WTC11 (cell line): Measurements from ENCODE around the gene VPS18. TPM values are rescaled to one million over a fixed set of nuclear protein-coding genes. Genes with fewer than 3 reads are reported as not detected.

Experiments
- ATAC-seq: fragments of 200-7000 bp; cut with Tn5 transposase; 2 replicates; pipeline ENCODE4 v1.10.0; 2021; ENCODE audit warnings: mild to moderate bottlenecking, moderate library complexity
- CTCF ChIA-PET: fragments of 300-600 bp; sonication (Branson Sonifier 250); formaldehyde crosslinking; loops from one replicate; lab custom pipeline; 2021; ENCODE audit warnings: antibody characterized with exemption; lab: Charles Lee
- POLR2A ChIA-PET: fragments of 350-600 bp; sonication (Branson Sonifier 250); formaldehyde crosslinking; loops from one replicate; lab custom pipeline; 2021; ENCODE audit warnings: antibody characterized with exemption; lab: Charles Lee
- DNase-seq: peaks from one replicate; pipeline ENCODE4 v3.0.0; 2021; ENCODE audit warnings: low spot score
- H3K27ac Mint-ChIP-seq: 2 replicates; pipeline ENCODE4 v1.8.0; 2021; ENCODE audit warnings: mixed read lengths
- H3K27me3 Mint-ChIP-seq: 2 replicates; pipeline ENCODE4 v1.8.0; 2021; ENCODE audit warnings: low read depth, mild to moderate bottlenecking, moderate library complexity, mixed read lengths
- H3K36me3 Mint-ChIP-seq: 2 replicates; pipeline ENCODE4 v1.8.0; 2021; ENCODE audit warnings: mixed read lengths
- H3K4me1 Mint-ChIP-seq: 2 replicates; pipeline ENCODE4 v1.8.0; 2022; ENCODE audit warnings: mixed read lengths
- H3K4me3 Mint-ChIP-seq: 2 replicates; pipeline ENCODE4 v1.8.0; 2021; ENCODE audit warnings: mild to moderate bottlenecking, moderate library complexity, mixed read lengths
- H3K9me3 Mint-ChIP-seq: 2 replicates; pipeline ENCODE4 v1.8.0; 2021; ENCODE audit warnings: mixed read lengths
- CBFB ChIP-seq: sonication (generic); formaldehyde crosslinking; IDR thresholded peaks from 2 replicates; pipeline ENCODE4 v1.8.1; 2022; ENCODE audit warnings: mild to moderate bottlenecking, low read depth, missing genetic modification reagents
- CREM ChIP-seq: sonication (generic); formaldehyde crosslinking; IDR thresholded peaks from 2 replicates; pipeline ENCODE4 v1.8.1; 2022; ENCODE audit warnings: mild to moderate bottlenecking, missing genetic modification reagents, moderate library complexity
- GABPB1 ChIP-seq: sonication (generic); formaldehyde crosslinking; IDR thresholded peaks from 2 replicates; pipeline ENCODE4 v1.8.1; 2023; ENCODE audit warnings: mild to moderate bottlenecking, missing genetic modification reagents
- GRHL2 ChIP-seq: fragments of 250-450 bp; sonication (Bioruptor Pico); IDR thresholded peaks from 2 replicates; pipeline ENCODE4 v1.8.0; 2022; ENCODE audit warnings: mild to moderate bottlenecking, moderate library complexity; ENCODE audit not compliant: insufficient replicate concordance, severe bottlenecking
- JAZF1 ChIP-seq: fragments of 250-450 bp; sonication (Bioruptor Pico); IDR thresholded peaks from 2 replicates; pipeline ENCODE4 v1.9.0; 2021; ENCODE audit warnings: moderate library complexity, mild to moderate bottlenecking, inconsistent platforms
- JUN ChIP-seq: sonication (generic); formaldehyde crosslinking; IDR thresholded peaks from 2 replicates; pipeline ENCODE4 v1.8.0; 2023; ENCODE audit warnings: mild to moderate bottlenecking, missing genetic modification reagents
- MXD4 ChIP-seq: fragments of 250-450 bp; sonication (Bioruptor Pico); IDR thresholded peaks from 2 replicates; pipeline ENCODE4 v1.8.0; 2021; ENCODE audit warnings: mild to moderate bottlenecking, moderate library complexity, borderline replicate concordance
- MYBL2 ChIP-seq: sonication (generic); formaldehyde crosslinking; IDR thresholded peaks from 2 replicates; pipeline ENCODE4 v1.8.1; 2023; ENCODE audit warnings: mild to moderate bottlenecking, moderate library complexity, missing genetic modification reagents
- NFATC4 ChIP-seq: fragments of 250-450 bp; sonication (Bioruptor Pico); IDR thresholded peaks from 2 replicates; pipeline ENCODE4 v1.9.0; 2021; ENCODE audit warnings: mild to moderate bottlenecking
- RELA ChIP-seq: sonication (generic); formaldehyde crosslinking; IDR thresholded peaks from 2 replicates; pipeline ENCODE4 v1.8.1; 2022; ENCODE audit warnings: missing genetic modification reagents, mild to moderate bottlenecking, borderline replicate concordance
- TEAD1 ChIP-seq: sonication (generic); formaldehyde crosslinking; IDR thresholded peaks from 2 replicates; pipeline ENCODE4 v1.8.0; 2022; ENCODE audit warnings: mild to moderate bottlenecking, missing genetic modification reagents
- TP53 ChIP-seq: sonication (generic); formaldehyde crosslinking; IDR thresholded peaks from 2 replicates; pipeline ENCODE4 v1.8.1; 2023; ENCODE audit warnings: mild to moderate bottlenecking, missing genetic modification reagents
- ZNF263 ChIP-seq: sonication (generic); formaldehyde crosslinking; IDR thresholded peaks from 2 replicates; pipeline ENCODE4 v1.8.1; 2022; ENCODE audit warnings: low read depth, mild to moderate bottlenecking, moderate library complexity, missing genetic modification reagents
- ZNF396 ChIP-seq: fragments of 250-450 bp; sonication (Bioruptor Pico); IDR thresholded peaks from 2 replicates; pipeline ENCODE4 v1.8.0; 2021; ENCODE audit warnings: mild to moderate bottlenecking, moderate library complexity, borderline replicate concordance
- total RNA-seq: library from RNA; stranded (reverse); gene quantifications from 3 replicates; pipeline ENCODE4 v1.2.3, GENCODE V29; 2021
- TF ChIP-seq, protein P1 (sequence below): sonication (generic); formaldehyde crosslinking; IDR thresholded peaks from 2 replicates; pipeline ENCODE4 v1.8.1; 2023; ENCODE audit warnings: mild to moderate bottlenecking, missing genetic modification reagents, moderate library complexity
- TF ChIP-seq, protein P2 (sequence below): sonication (generic); formaldehyde crosslinking; IDR thresholded peaks from 2 replicates; pipeline ENCODE4 v1.8.1; 2023; ENCODE audit warnings: mild to moderate bottlenecking, missing genetic modification reagents, moderate library complexity
- TF ChIP-seq, protein P3 (sequence below): fragments of 250-450 bp; sonication (Bioruptor Pico); IDR thresholded peaks from 2 replicates; pipeline ENCODE4 v1.9.0; 2021; ENCODE audit warnings: moderate library complexity, mild to moderate bottlenecking, inconsistent platforms, borderline replicate concordance
- TF ChIP-seq, protein P4 (sequence below): sonication (generic); formaldehyde crosslinking; IDR thresholded peaks from 2 replicates; pipeline ENCODE4 v1.8.0; 2022; ENCODE audit warnings: mild to moderate bottlenecking, missing genetic modification reagents
- TF ChIP-seq, protein P5 (sequence below): sonication (generic); formaldehyde crosslinking; IDR thresholded peaks from 2 replicates; pipeline ENCODE4 v1.8.0; 2022; ENCODE audit warnings: mild to moderate bottlenecking, missing genetic modification reagents
- TF ChIP-seq, protein P6 (sequence below): fragments of 250-450 bp; sonication (Bioruptor Pico); IDR thresholded peaks from 2 replicates; pipeline ENCODE4 v2.1.2; 2022; ENCODE audit warnings: mild to moderate bottlenecking, moderate library complexity
- TF ChIP-seq, protein P7 (sequence below): sonication (generic); formaldehyde crosslinking; IDR thresholded peaks from 2 replicates; pipeline ENCODE4 v1.8.0; 2023; ENCODE audit warnings: missing genetic modification reagents, mild to moderate bottlenecking, borderline replicate concordance

The VPS18 gene
- total RNA-seq, 1 experiment from 2014 or later = 27.3 TPM

DNA sequence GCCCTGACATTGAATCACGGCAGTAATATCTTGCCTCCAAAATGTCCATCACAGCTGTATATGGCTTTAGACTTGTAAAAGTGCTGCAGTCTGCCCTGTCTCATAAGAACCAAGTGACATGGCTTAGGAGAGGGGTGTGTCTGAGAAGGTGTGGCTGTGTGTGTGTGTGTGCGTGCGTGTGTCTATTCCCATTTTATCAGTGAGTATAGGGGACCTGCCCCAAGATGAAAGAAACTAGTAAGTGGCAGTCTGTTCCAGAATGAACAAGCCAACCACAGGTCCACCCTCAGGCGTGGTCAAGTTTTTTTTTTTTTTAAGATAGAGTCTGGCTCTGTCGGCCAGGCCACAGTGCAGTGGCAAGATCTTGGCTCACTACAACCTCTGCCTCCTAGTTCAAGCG lies 14.6 kb upstream of the VPS18 start:
- Mint-ChIP-seq H3K27ac (no peak overlapping the region), H3K9me3 (no peaks in the 10 kb centered on the region), H3K36me3 (0 out of 2 replicates have a peak, but pooled peaks cover 3% of the 10 kb centered on the region), H3K4me3 (no peak overlapping the region), H3K27me3 (no peaks in the 10 kb centered on the region), H3K4me1 (peaks cover 7% of the 10 kb centered on the region)
- TF ChIP-seq JAZF1 (CRISPR knock-in tag) (no peak), JUN (CRISPR knock-in tag) (no peak), GABPB1 (CRISPR knock-in tag) (no peak), ZNF396 (CRISPR knock-in tag) (no peak), GRHL2 (CRISPR knock-in tag) (no peak), TP53 (CRISPR knock-in tag) (no peak)
- TF ChIP-seq, protein P1, sequence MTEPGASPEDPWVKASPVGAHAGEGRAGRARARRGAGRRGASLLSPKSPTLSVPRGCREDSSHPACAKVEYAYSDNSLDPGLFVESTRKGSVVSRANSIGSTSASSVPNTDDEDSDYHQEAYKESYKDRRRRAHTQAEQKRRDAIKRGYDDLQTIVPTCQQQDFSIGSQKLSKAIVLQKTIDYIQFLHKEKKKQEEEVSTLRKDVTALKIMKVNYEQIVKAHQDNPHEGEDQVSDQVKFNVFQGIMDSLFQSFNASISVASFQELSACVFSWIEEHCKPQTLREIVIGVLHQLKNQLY (CRISPR knock-in tag) = no peak
- TF ChIP-seq, protein P2, sequence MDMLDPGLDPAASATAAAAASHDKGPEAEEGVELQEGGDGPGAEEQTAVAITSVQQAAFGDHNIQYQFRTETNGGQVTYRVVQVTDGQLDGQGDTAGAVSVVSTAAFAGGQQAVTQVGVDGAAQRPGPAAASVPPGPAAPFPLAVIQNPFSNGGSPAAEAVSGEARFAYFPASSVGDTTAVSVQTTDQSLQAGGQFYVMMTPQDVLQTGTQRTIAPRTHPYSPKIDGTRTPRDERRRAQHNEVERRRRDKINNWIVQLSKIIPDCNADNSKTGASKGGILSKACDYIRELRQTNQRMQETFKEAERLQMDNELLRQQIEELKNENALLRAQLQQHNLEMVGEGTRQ = no peak
- TF ChIP-seq, protein P3, sequence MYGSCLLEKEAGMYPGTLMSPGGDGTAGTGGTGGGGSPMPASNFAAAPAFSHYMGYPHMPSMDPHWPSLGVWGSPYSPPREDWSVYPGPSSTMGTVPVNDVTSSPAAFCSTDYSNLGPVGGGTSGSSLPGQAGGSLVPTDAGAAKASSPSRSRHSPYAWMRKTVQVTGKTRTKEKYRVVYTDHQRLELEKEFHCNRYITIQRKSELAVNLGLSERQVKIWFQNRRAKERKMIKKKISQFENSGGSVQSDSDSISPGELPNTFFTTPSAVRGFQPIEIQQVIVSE (CRISPR knock-in tag) = no peak
- no peak for DNase-seq
- ChIA-PET POLR2A (no interaction called here), CTCF (interaction anchor here (1.7 to 11.6 kb wide), 2 partner anchors 11 to 24 kb away, joined by 4 to 115 read pairs; no protein-coding TSS in a partner anchor)
- ATAC-seq = no peak

DNA sequence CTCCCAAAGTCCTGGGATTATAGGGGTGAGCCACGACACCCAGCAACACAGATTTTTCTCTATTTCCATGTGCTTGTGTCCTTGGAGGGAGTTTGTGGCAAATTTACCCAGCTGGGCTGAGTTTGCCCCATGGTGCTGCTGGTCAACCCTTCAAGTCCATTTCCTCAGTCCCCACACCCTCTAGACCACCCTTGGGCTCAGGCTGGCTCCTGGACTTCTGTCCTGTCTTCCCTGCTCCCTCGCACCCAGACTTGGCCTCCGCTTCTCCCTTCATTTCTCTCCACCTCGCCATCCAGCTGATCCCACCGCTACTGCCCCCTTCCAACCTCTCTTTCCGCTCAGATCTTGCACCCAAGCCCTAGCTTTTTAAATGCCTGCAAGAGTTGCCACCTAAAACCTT lies 12.9 kb upstream of the VPS18 start:
- Mint-ChIP-seq H3K4me3 (no peak overlapping the region), H3K9me3 (no peaks in the 10 kb centered on the region), H3K27me3 (no peaks in the 10 kb centered on the region), H3K36me3 (0 out of 2 replicates have a peak, but pooled peaks cover 3% of the 10 kb centered on the region), H3K4me1 (peaks cover 7% of the 10 kb centered on the region), H3K27ac (no peak overlapping the region)
- TF ChIP-seq TEAD1 (CRISPR knock-in tag) (no peak), MYBL2 (CRISPR knock-in tag) (no peak), RELA (no peak), ZNF263 (CRISPR knock-in tag) (no peak), NFATC4 (no peak)
- TF ChIP-seq, protein P4, sequence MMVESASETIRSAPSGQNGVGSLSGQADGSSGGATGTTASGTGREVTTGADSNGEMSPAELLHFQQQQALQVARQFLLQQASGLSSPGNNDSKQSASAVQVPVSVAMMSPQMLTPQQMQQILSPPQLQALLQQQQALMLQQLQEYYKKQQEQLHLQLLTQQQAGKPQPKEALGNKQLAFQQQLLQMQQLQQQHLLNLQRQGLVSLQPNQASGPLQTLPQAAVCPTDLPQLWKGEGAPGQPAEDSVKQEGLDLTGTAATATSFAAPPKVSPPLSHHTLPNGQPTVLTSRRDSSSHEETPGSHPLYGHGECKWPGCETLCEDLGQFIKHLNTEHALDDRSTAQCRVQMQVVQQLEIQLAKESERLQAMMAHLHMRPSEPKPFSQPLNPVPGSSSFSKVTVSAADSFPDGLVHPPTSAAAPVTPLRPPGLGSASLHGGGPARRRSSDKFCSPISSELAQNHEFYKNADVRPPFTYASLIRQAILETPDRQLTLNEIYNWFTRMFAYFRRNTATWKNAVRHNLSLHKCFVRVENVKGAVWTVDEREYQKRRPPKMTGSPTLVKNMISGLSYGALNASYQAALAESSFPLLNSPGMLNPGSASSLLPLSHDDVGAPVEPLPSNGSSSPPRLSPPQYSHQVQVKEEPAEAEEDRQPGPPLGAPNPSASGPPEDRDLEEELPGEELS (CRISPR knock-in tag) = no peak
- TF ChIP-seq, protein P1 (CRISPR knock-in tag) = no peak
- ATAC-seq (no peak), DNase-seq (no peak)
- POLR2A ChIA-PET = interaction anchor here (0.6 kb wide), 1 partner anchor 329 kb away, joined by 3 read pairs; no protein-coding TSS in a partner anchor
- CTCF ChIA-PET = interaction anchor here (1.3 to 2.5 kb wide), 3 partner anchors 10 to 13 kb away, joined by 4 to 13 read pairs (median 12); partner anchors contain the start of gene VPS18

DNA sequence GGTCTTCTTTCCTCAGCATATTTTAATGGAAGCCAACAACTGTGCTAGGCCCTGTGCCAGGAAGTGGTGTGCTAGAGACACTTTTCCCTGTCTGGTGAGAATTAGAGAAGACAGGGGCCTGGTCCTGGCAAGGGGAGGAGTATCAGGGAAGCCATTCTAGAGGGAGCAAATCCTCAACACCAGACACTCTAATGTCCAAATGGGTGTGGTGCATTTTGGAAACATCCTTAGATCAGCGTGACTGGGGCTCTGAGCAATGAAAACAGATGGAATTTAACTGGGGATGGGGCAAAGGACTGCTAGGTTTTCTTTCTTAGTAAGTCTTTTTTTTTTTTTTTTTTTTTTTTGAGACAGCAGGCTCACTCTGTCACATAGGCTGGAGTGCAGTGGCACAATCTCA lies 7.7 kb upstream of the VPS18 start:
- no peaks in the 10 kb centered on the region for H3K4me1 Mint-ChIP-seq
- ChIA-PET POLR2A (no interaction called here), CTCF (interaction anchor here (1.9 to 6.5 kb wide), 4 partner anchors 13 to 29 kb away, joined by 8 to 237 read pairs (median 12); partner anchors contain the start of gene RHOV)
- no peak overlapping the region for H3K4me3 Mint-ChIP-seq
- H3K36me3 Mint-ChIP-seq = 0 out of 2 replicates have a peak, but pooled peaks cover 3% of the 10 kb centered on the region
- H3K27ac Mint-ChIP-seq = no peak overlapping the region; the same call in 1 of the 2 replicates
- H3K27me3 Mint-ChIP-seq = no peaks in the 10 kb centered on the region
- no peaks in the 10 kb centered on the region for H3K9me3 Mint-ChIP-seq
- no peak for ATAC-seq
- no peak for DNase-seq
- TF ChIP-seq, protein P5, sequence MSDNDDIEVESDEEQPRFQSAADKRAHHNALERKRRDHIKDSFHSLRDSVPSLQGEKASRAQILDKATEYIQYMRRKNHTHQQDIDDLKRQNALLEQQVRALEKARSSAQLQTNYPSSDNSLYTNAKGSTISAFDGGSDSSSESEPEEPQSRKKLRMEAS = no peak
- TF ChIP-seq CBFB (CRISPR knock-in tag) (no peak), MXD4 (CRISPR knock-in tag) (no peak), JUN (CRISPR knock-in tag) (no peak), TEAD1 (CRISPR knock-in tag) (no peak), CREM (CRISPR knock-in tag) (no peak)
- TF ChIP-seq, protein P6, sequence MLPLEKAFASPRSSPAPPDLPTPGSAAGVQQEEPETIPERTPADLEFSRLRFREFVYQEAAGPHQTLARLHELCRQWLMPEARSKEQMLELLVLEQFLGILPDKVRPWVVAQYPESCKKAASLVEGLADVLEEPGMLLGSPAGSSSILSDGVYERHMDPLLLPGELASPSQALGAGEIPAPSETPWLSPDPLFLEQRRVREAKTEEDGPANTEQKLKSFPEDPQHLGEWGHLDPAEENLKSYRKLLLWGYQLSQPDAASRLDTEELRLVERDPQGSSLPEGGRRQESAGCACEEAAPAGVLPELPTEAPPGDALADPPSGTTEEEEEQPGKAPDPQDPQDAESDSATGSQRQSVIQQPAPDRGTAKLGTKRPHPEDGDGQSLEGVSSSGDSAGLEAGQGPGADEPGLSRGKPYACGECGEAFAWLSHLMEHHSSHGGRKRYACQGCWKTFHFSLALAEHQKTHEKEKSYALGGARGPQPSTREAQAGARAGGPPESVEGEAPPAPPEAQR (CRISPR knock-in tag) = no peak
- TF ChIP-seq, protein P7, sequence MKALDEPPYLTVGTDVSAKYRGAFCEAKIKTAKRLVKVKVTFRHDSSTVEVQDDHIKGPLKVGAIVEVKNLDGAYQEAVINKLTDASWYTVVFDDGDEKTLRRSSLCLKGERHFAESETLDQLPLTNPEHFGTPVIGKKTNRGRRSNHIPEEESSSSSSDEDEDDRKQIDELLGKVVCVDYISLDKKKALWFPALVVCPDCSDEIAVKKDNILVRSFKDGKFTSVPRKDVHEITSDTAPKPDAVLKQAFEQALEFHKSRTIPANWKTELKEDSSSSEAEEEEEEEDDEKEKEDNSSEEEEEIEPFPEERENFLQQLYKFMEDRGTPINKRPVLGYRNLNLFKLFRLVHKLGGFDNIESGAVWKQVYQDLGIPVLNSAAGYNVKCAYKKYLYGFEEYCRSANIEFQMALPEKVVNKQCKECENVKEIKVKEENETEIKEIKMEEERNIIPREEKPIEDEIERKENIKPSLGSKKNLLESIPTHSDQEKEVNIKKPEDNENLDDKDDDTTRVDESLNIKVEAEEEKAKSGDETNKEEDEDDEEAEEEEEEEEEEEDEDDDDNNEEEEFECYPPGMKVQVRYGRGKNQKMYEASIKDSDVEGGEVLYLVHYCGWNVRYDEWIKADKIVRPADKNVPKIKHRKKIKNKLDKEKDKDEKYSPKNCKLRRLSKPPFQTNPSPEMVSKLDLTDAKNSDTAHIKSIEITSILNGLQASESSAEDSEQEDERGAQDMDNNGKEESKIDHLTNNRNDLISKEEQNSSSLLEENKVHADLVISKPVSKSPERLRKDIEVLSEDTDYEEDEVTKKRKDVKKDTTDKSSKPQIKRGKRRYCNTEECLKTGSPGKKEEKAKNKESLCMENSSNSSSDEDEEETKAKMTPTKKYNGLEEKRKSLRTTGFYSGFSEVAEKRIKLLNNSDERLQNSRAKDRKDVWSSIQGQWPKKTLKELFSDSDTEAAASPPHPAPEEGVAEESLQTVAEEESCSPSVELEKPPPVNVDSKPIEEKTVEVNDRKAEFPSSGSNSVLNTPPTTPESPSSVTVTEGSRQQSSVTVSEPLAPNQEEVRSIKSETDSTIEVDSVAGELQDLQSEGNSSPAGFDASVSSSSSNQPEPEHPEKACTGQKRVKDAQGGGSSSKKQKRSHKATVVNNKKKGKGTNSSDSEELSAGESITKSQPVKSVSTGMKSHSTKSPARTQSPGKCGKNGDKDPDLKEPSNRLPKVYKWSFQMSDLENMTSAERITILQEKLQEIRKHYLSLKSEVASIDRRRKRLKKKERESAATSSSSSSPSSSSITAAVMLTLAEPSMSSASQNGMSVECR = no peak
